GM12878 (cell line): Measurements from ENCODE around the gene CTDP1. TPM values are rescaled to one million over a fixed set of nuclear protein-coding genes. Genes with fewer than 3 reads are reported as not detected.

Experiments used
- ATAC-seq: fragments of 200-7000 bp; cut with Tn5 transposase; 3 replicates; pipeline ENCODE4 v1.9.1; 2020; ENCODE audit warnings: mild to moderate bottlenecking, moderate library complexity
- BruUV-seq: library from RNA; stranded (reverse); fragments of 400-500 nt; replicated peaks from 2 replicates; lab custom pipeline; 2021; lab: Mats Ljungman, UMichigan
- CTCF ChIA-PET: fragments of 300-600 bp; sonication (Branson Sonifier 250); formaldehyde crosslinking; extraction: SDS; loops from one replicate; lab custom pipeline; 2021; ENCODE audit warnings: inconsistent platforms; lab: Yijun Ruan, JAX
- POLR2A ChIA-PET: fragments of 350-600 bp; formaldehyde crosslinking; extraction: SDS; loops from one replicate; lab custom pipeline; 2021; ENCODE audit warnings: inconsistent platforms; lab: Charles Lee
- RAD21 ChIA-PET: fragments of 300-600 bp; sonication (Branson Sonifier 250); formaldehyde crosslinking; loops from one replicate; lab custom pipeline; 2023; ENCODE audit warnings: antibody characterized with exemption; ENCODE audit not compliant: unreplicated experiment; lab: Charles Lee
- SMC1A ChIA-PET: fragments of 300-600 bp; sonication (Branson Sonifier 250); formaldehyde crosslinking; loops from one replicate; lab custom pipeline; 2023; ENCODE audit not compliant: unreplicated experiment, uncharacterized antibody; lab: Charles Lee
- DNase-seq: peaks from one replicate; pipeline ENCODE4 v3.0.0-alpha.2; 2011; ENCODE audit warnings: low read depth, low spot score
- FAIRE-seq: peaks from 3 replicates; lab custom pipeline; 2011; peaks lifted over from hg19 to GRCh38; lab: Jason Lieb, UNC
- H2AFZ ChIP-seq: 2 replicates; pipeline ENCODE4 v1.6.0; 2011; ENCODE audit warnings: low read depth, low read length, control low read depth; ENCODE audit not compliant: control insufficient read depth
- H3K27ac ChIP-seq: 2 replicates; pipeline ENCODE4 v1.5.1; 2011; ENCODE audit warnings: control low read depth; ENCODE audit not compliant: control insufficient read depth, insufficient read depth
- H3K27me3 ChIP-seq, 2 experiments: replicated peaks in 1 of 2; 2 replicates each; pipeline versions ENCODE4 v1.6.0 to v1.6.1; 2011; ENCODE audit warnings: low read length in 1 of 2; ENCODE audit not compliant: control insufficient read depth in 2 of 2, insufficient read depth in 2 of 2
- H3K36me3 ChIP-seq, 2 experiments: 2 replicates each; pipeline ENCODE4 v1.5.1; 2011; ENCODE audit warnings: low read length in 1 of 2; ENCODE audit not compliant: control insufficient read depth in 2 of 2, insufficient read depth in 2 of 2
- H3K4me1 ChIP-seq: 2 replicates; pipeline ENCODE4 v1.6.1; 2011; ENCODE audit warnings: mild to moderate bottlenecking, low read length, moderate library complexity, mixed read lengths; ENCODE audit not compliant: control insufficient read depth, insufficient read depth
- H3K4me2 ChIP-seq: 2 replicates; pipeline ENCODE4 v1.6.0; 2011; ENCODE audit warnings: control low read depth; ENCODE audit not compliant: control insufficient read depth, insufficient read depth
- H3K4me3 ChIP-seq: fragments of 200-600 bp; sonication (generic); 2 replicates; pipeline ENCODE4 v1.5.1; 2016
- H3K79me2 ChIP-seq: 2 replicates; pipeline ENCODE4 v1.6.0; 2011; ENCODE audit warnings: low read length; ENCODE audit not compliant: control insufficient read depth, insufficient read depth
- H3K9ac ChIP-seq: 2 replicates; pipeline ENCODE4 v1.8.0; 2011; ENCODE audit warnings: low read length, control low read depth, mixed read lengths; ENCODE audit not compliant: control insufficient read depth, insufficient read depth
- H3K9me3 ChIP-seq: replicated peaks from 3 replicates; pipeline ENCODE4 v1.5.1; 2011; ENCODE audit warnings: mild to moderate bottlenecking, low read length; ENCODE audit not compliant: control insufficient read depth, insufficient read depth
- H4K20me1 ChIP-seq: 2 replicates; pipeline ENCODE4 v1.6.0; 2011; ENCODE audit not compliant: control insufficient read depth, insufficient read depth
- IKZF1 ChIP-seq: fragments of 450-650 bp; conservative IDR thresholded peaks from 2 replicates; pipeline ENCODE4 v1.6.1; 2017; ENCODE audit warnings: antibody characterized with exemption, mild to moderate bottlenecking
- JUND ChIP-seq: IDR thresholded peaks from 2 replicates; pipeline ENCODE4 v1.6.1; 2012; ENCODE audit warnings: low read depth, mild to moderate bottlenecking, low read length, improper control_type of control experiment, moderate library complexity
- MTA3 ChIP-seq: IDR thresholded peaks from 2 replicates; pipeline ENCODE4 v1.6.1; 2012; ENCODE audit warnings: low read length, inconsistent platforms, borderline replicate concordance
- SMAD5 ChIP-seq: IDR thresholded peaks from 2 replicates; pipeline ENCODE4 v1.6.1; 2016; ENCODE audit warnings: antibody characterized with exemption, low read depth
- SUPT20H ChIP-seq: IDR thresholded peaks from 2 replicates; pipeline ENCODE4 v1.6.1; 2011; ENCODE audit warnings: low read depth, mild to moderate bottlenecking, low read length, moderate library complexity, borderline replicate concordance; ENCODE audit not compliant: control insufficient read depth
- YBX1 ChIP-seq: fragments of 450-650 bp; IDR thresholded peaks from 2 replicates; pipeline ENCODE4 v1.6.1; 2016; ENCODE audit warnings: antibody characterized with exemption
- WGBS: methylation state at CpG from one replicate; pipeline ENCODE4 v1.1.6; 2016; ENCODE audit warnings: low lambda C conversion rate; ENCODE audit not compliant: insufficient replicate concordance, insufficient coverage; ENCODE audit errors: missing lambda C conversion rate; 5-methylcytosine and 5-hydroxymethylcytosine counted together
- in situ Hi-C: fragments of 300-500 bp; cut with MboI; formaldehyde crosslinking; loops from 9 replicates; pipeline ENCODE4 v1.14.3; 2018; ENCODE audit warnings: mixed read lengths
- intact Hi-C: fragments of 100-400 bp; cut with micrococcal nuclease; formaldehyde crosslinking; loops from one replicate; pipeline ENCODE4 v1.14.2; 2022; ENCODE audit not compliant: unreplicated experiment
- polyA plus RNA-seq, 11 experiments: library from polyadenylated mRNA; depleted of rRNA in 4 of 11; unstranded in 6 of 11; stranded (reverse) in 5 of 11; fragments of >200 nt; fragmentation: Nextera tagmentation in 4 of 11; fragmentation: Illumina TruSeq in 1 of 11; extraction: Ambion mirVana in 4 of 11; extraction: Trizol in 1 of 11; gene quantifications; 1 replicate in 1 of 11; 2 replicates in 10 of 11; pipeline versions ENCODE4 v1.2.1 to v1.2.3, GENCODE V29; 2011 to 2016; ENCODE audit warnings: inconsistent platforms in 2 of 11, missing spikeins in 2 of 11, low read depth in 1 of 11
- total RNA-seq, 4 experiments: library from RNA; depleted of rRNA in 3 of 4; stranded (reverse); fragments of >200 nt in 3 of 4; fragmentation: Illumina TruSeq in 1 of 4; extraction: Trizol in 1 of 4; gene quantifications; 2 replicates each; pipeline versions ENCODE4 v1.2.1 to v1.2.3, GENCODE V29; 2013 to 2021

Gene CTDP1
- total and polyA plus RNA-seq, 10 of the 15 experiments (the other 5 are each of a cell fraction or from before 2014, with no cell fraction given), result 0.32 to 31.3 (median 8.8) TPM

- H4K20me1 ChIP-seq, result no peaks in the 10 kb centered on the region
- in situ Hi-C loops (no loop called here), intact Hi-C loops (loop anchor here (10.0 kb wide), 1 partner anchor 185 kb away; the partner anchor contains the start of gene TXNL4A)
- H2AFZ ChIP-seq, result no peak overlapping the region
- H3K9ac ChIP-seq, result no peak overlapping the region
- no peaks in the 10 kb centered on the region for H3K79me2 ChIP-seq
- DNase-seq (no peak), ATAC-seq (no peak), FAIRE-seq (no peak)
- H3K9me3 ChIP-seq, result no peaks in the 10 kb centered on the region
- peaks cover 0 to 4% of the 10 kb centered on the region in 2 experiments; a peak in 3 of 4 replicates for H3K27me3 ChIP-seq
- H3K4me1 ChIP-seq, result no peaks in the 10 kb centered on the region
- no peak overlapping the region for H3K4me2 ChIP-seq
- ChIA-PET SMC1A (no interaction called here), RAD21 (no interaction called here), CTCF (interaction anchor here (0.6 kb wide), 1 partner anchor 41 kb away, joined by 3 read pairs; no protein-coding TSS in a partner anchor), POLR2A (no interaction called here)
- TF ChIP-seq IKZF1 (no peak), MTA3 (no peak), YBX1 (no peak), JUND (no peak), SUPT20H (no peak), SMAD5 (no peak)
- BruUV-seq, result no TSS peak
- no peaks in the 10 kb centered on the region for H3K36me3 ChIP-seq
- H3K27ac ChIP-seq, result no peak overlapping the region
- H3K4me3 ChIP-seq, result no peak overlapping the region
- 28% methylated on average over 20 of the region's 30 CpGs for WGBS
Measured at GRCh38 chr18:79799619-79800370, 120.2 kb downstream of the CTDP1 start.
